GM10266 (cell line): ENCODE results near the gene MYO1B.

Experiments used
- DNase-seq: peaks from one replicate; pipeline ENCODE4 v3.0.0; 2012; ENCODE audit errors: extremely low spot score
- CTCF ChIP-seq: IDR thresholded peaks from 2 replicates; pipeline ENCODE4 v1.5.1; 2012; ENCODE audit warnings: mild to moderate bottlenecking, low read depth; ENCODE audit not compliant: control insufficient read depth, insufficient read depth; ENCODE audit errors: missing control alignments

The MYO1B gene

GRCh38 chr2:191363267-191363666 lies 118.1 kb downstream of the MYO1B start:
- no peak for DNase-seq
- no peak for TF ChIP-seq CTCF

GRCh38 chr2:191365089-191365488 lies 119.9 kb downstream of the MYO1B start:
- DNase-seq = no peak
- TF ChIP-seq CTCF = no peak

GRCh38 chr2:191366199-191366598 lies 121.0 kb downstream of the MYO1B start:
- no peak for DNase-seq
- TF ChIP-seq CTCF = no peak

- no peak for TF ChIP-seq CTCF
- DNase-seq = no peak
These were observed 123.8 kb downstream of the MYO1B start for GRCh38 chr2:191369034-191369433.

GRCh38 chr2:191374366-191374765 lies 129.2 kb downstream of the MYO1B start:
- no peak for DNase-seq

GRCh38 chr2:191374939-191375338 lies 129.7 kb downstream of the MYO1B start:
- no peak for TF ChIP-seq CTCF
- no peak for DNase-seq

More at GRCh38 chr2:191374366-191374765, 129.2 kb downstream of the MYO1B start:
- no peak for TF ChIP-seq CTCF

- TF ChIP-seq CTCF = no peak
- DNase-seq = no peak
These were observed 131.9 kb downstream of the MYO1B start for GRCh38 chr2:191376981-191377629.
